Stimulated activated CD8-positive, alpha-beta memory T cell treated with anti-CD3 and anti-CD28 coated beads, Interleukin-7, amount 100 ng/mL, for 4 hours (primary cell): Measurements from ENCODE around the gene AGBL4.

ENCODE experiments used
- DNase-seq, 2 donors: peaks; one replicate each; pipeline ENCODE4 v3.0.0-alpha.2; 2020; ENCODE audit warnings: low read depth in 2 of 2

AGBL4 gene

DNA sequence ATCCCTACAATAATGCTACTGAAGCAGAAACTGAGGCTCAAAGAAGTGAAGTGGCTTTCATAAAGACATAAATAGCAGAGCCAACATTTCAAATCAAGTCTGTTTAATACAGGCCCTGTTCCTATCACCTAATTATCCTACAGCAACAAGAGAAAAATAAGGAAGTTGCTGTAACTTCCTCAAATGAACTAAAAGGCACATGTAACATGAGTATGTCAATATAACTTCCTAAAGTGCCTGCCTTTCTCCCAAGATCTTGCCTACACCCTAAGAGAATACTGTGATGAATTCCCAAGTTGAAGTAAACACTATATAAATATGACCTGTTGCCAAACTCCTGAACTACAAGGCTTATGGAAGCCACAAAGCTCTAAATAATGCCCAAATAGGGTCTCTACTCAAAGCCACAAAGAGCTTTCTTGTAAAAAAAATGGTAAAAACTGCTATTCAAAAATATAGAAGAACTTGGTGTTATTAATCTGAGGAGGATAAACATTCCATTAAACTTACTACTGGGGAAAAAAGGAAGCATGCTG is 1255.7 kb downstream of the AGBL4 start:
- no peak for DNase-seq

GRCh38 chr1:48765335-48765734 is 1258.4 kb downstream of the AGBL4 start:
- DNase-seq, result no peak

GRCh38 chr1:48761986-48762385 is 1261.8 kb downstream of the AGBL4 start:
- DNase-seq, result no peak

GRCh38 chr1:48761411-48761810 is 1262.3 kb downstream of the AGBL4 start:
- DNase-seq, result no peak

DNA sequence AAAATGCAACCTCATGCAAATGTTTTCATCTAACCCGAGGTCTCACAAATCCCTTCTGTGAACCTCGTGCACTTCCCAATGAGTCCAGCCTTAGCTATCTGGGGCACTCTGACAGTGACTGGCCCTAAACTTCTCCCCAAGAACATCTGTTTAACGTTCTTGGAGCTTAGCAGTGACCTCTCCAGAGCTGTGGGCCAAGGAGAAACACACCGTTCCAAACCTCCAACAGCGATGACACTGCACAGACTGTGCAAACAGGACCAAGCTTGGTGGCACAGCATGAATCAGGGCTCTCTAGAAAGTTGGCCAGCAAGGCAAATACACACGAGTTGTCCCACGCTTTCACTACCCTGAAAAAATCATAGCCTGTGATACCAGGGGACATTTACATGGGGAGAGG is 1262.9 kb downstream of the AGBL4 start:
- no peak for DNase-seq

DNA sequence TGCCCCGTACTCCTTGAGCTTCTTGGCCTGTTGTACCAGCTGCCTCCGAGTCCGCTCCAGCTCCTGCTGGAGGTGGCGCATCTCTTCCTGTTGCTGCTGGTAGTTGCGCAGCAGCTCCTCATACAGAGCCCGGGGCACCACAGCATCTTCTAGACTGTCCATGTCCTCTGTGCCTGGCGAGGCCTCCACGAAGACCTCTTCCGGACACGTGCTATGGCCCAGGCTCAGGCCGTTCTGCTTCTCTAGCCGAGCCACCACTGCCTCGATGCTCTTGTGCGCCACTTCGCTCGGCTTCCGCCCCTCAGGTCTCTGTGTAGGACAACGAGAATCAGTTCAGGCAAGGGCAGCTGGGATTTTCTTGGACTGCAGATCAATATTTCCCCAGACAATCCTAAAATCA is 1264.8 kb downstream of the AGBL4 start:
- no peak for DNase-seq

DNA sequence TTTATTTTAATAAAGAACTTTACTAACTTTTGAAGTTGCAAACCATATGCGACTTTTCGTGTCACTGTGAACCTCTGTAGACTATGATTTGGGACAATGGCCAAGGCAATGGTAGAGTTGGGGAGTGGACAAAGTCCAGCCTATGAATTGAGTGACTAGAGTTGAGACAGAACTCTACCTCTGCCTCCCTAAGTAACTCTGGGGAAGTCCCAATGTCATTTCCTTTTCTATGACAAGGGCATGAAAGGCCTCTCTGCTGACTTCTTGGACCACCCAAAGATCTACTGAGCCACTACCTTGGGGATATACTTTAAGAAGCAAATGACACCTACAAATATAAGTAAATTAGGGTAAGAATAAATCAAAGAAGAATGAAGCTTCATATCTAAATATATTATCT is 1266.4 kb downstream of the AGBL4 start:
- no peak for DNase-seq

GRCh38 chr1:48756683-48757316 is 1267.0 kb downstream of the AGBL4 start:
- DNase-seq, result no peak

GRCh38 chr1:48753293-48753692 is 1270.5 kb downstream of the AGBL4 start:
- no peak for DNase-seq

- DNase-seq, result no peak
Observed at GRCh38 chr1:48750109-48750508, 1273.6 kb downstream of the AGBL4 start.

DNA sequence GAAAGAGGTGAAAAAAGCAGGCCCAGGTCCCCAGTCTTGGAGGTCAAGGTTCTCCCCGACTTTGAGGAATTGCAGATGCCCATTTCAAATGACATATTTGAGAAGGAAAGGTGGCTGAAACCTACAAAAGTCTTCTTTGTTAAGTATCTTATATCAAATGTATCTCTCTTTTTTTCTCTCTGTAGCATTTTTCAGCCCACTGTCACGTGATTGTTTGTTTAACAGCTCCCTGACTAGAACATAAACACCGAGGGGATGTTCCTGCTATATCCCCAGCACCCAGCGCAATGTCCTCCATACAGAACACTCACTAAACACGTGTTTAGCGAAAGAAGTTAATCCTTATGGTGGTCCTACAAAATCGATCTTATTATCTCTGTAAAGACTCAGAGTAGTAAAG is 1274.7 kb downstream of the AGBL4 start:
- no peak for DNase-seq

DNA sequence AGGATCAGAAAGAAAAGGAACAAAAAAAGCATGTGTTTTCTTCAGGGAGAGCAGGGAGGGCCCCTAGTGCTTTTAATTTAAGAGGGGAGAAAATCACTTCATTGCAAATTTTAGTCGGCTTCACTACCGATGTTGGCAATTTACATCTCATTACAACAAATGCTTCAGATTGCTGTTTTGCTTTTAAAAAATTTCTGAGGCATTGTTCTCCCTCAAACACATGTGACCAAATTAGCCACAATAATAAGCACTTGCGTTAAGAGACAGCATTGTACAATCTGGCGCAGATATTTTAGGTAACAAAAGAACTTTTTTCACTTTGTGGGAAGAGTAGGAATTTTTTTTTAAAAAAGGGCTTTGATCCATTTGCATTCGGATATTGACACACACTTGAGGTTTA is 1276.8 kb downstream of the AGBL4 start:
- no peak for DNase-seq

DNA sequence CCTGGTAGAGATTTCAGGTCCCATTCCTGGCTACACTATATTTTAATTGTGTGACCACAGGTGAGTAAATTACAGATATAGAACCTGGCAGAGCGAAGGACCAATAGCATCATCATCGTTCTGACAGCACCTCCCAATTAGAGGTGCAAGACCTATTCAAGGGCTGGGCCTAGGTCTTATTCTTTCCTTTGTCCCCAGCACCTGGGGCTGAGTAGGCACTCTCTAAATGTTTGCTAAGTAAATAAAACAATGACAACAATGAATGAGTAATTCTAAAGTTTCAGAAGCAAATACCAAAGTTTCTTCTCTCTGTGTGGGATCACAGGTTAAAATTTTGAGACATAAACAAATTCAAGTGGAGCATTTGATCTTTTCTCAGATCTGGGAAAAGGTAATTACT is 1279.7 kb downstream of the AGBL4 start:
- no peak for DNase-seq

DNA sequence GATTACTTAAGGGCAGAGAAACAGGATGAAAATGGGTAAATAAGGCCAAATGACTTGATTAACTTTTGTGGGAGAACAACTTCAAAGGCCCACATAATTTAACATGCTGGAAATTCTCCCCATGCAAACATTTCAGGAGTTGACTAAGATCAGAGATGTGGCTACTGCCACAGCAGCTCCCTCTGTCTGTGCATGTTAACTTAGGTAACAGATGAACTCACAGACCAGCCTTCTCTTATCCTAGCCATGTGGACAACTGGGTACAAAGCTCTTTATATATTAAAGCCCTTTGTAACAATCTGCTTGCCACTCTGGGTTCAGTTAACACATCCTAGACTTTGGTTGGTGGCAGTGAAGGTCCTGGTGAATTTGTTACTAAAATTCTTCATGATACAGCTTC is 1280.3 kb downstream of the AGBL4 start:
- no peak for DNase-seq

- DNase-seq, result no peak
Observed at GRCh38 chr1:48741380-48741779, 1282.4 kb downstream of the AGBL4 start.

DNA sequence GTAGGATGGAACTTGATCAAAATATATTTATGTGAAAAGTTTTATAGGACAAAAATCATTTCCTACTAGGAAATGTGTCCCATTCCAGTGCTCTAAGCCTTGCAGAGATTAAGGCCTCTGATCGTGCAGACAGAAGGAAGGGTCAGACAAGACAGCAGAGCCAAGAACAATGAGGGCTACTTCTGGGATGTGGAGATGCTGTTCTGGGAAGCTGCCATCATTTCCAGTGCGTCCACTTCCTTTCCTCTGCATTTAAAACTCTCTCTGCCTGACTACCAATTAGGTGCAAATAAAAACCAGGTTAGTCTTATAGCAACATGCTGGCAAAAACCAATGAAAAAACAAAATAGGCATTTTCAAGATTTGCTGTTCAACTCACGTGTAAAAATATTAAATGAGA is 1283.1 kb downstream of the AGBL4 start:
- DNase-seq, result no peak

GRCh38 chr1:48739091-48739490 is 1284.7 kb downstream of the AGBL4 start:
- no peak for DNase-seq

GRCh38 chr1:48738356-48738755 is 1285.4 kb downstream of the AGBL4 start:
- DNase-seq, result no peak

- no peak for DNase-seq
Observed at GRCh38 chr1:48735796-48736195, 1288.0 kb downstream of the AGBL4 start.

DNA sequence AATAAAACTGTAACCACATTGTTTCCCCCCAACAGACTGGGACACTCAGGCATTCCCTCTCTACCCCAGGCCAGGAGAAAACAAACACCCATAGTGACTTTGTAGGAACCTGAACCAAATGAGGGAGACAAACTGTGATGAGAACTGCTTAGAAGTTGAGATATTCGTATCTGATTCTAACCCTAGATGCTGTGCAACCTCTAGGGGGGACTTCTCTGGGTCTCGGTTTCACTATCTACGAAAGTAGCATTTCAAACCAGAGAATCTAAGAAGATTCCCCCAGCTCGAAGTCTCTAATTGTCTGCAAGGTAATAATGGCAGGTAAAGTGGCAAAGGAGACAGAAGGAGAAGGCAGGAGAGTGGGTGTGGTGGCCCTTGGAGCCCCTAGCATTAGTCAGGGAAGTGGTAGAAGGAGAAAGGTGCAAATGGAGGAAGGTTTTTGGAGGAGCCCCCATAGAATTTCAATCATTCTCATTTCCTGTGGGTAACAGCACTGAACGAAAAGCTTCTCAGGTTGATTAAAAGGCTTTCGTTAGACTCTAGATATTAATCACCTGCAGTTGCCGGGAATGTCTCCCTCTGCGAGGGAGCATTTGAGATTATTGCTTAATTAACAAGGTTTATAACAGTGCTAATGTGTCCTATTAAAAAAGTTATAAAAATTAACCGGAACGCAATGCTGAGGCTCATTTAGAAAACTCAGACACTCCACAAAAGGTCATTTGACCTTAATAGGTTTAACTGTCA is 1293.4 kb downstream of the AGBL4 start:
- DNase-seq, result no peak

DNA sequence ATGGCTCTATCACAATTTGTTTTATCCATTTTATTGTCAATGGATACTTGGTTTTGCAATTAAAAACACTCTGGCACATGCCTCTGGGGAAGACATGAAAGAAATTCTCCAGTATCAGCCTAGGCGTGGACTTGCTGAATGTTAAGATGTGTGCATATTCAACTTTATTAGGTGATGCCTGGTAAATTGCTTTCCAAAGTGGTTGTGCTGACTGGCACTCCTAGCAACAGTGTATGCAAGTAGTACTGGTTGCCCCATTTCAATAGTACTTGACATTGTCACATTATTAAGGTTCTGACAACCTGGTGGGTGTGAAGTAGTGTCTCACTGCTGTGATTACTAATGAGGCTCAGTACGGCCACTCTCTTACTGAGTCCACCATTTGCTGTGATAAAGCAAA is 1295.2 kb downstream of the AGBL4 start:
- no peak for DNase-seq

- no peak for DNase-seq
Observed at GRCh38 chr1:48726557-48727215, 1297.1 kb downstream of the AGBL4 start.

GRCh38 chr1:48726139-48726538 is 1297.6 kb downstream of the AGBL4 start:
- DNase-seq, result no peak
